NCI-H1092 treated with DMSO at 0.1 percent for 48 hours (cell line): Measurements from ENCODE around the gene CADM1.
"Not testable (repeated sequence)": the region's sequence is repeated elsewhere in the genome, so short reads cannot be mapped to it uniquely, and the experiment has no call there.

Source experiments
- DNase-seq: peaks from one replicate; lab custom pipeline; 2025; lab: John Stamatoyannopoulos, UW

CADM1 gene

GRCh38 chr11:115476463-115477286 lies 27.5 kb downstream of the CADM1 start:
- peak; percentile 51 for DNase-seq

- no peak for DNase-seq
These were observed 28.7 kb downstream of the CADM1 start for GRCh38 chr11:115475564-115475963.

- DNase-seq: not testable (repeated sequence)
These were observed 29.9 kb downstream of the CADM1 start for GRCh38 chr11:115474306-115474705.

- DNase-seq: no peak
These were observed 31.0 kb downstream of the CADM1 start for GRCh38 chr11:115473167-115473566.

GRCh38 chr11:115471367-115471766 lies 32.8 kb downstream of the CADM1 start:
- no peak for DNase-seq

- no peak for DNase-seq
These were observed 33.3 kb downstream of the CADM1 start for GRCh38 chr11:115470928-115471327.

- DNase-seq: no peak
These were observed 34.9 kb downstream of the CADM1 start for GRCh38 chr11:115469361-115469760.

- DNase-seq: no peak
These were observed 38.1 kb downstream of the CADM1 start for GRCh38 chr11:115466122-115466521.

- DNase-seq: no peak
These were observed 39.9 kb downstream of the CADM1 start for GRCh38 chr11:115464269-115464668.

- DNase-seq: no peak
These were observed 40.6 kb downstream of the CADM1 start for GRCh38 chr11:115463606-115464005.

- no peak for DNase-seq
These were observed 41.5 kb downstream of the CADM1 start for GRCh38 chr11:115462757-115463156.

- DNase-seq: no peak
These were observed 42.1 kb downstream of the CADM1 start for GRCh38 chr11:115462004-115462541.

- no peak for DNase-seq
These were observed 43.7 kb downstream of the CADM1 start for GRCh38 chr11:115460512-115460911.

GRCh38 chr11:115459563-115459962 lies 44.7 kb downstream of the CADM1 start:
- no peak for DNase-seq

- no peak for DNase-seq
These were observed 45.3 kb downstream of the CADM1 start for GRCh38 chr11:115458877-115459276.

- DNase-seq: no peak
These were observed 48.2 kb downstream of the CADM1 start for GRCh38 chr11:115456019-115456418.

- DNase-seq: no peak
These were observed 48.6 kb downstream of the CADM1 start for GRCh38 chr11:115455613-115456012.

GRCh38 chr11:115454525-115454924 lies 49.7 kb downstream of the CADM1 start:
- no peak for DNase-seq

GRCh38 chr11:115453693-115454490 lies 50.3 kb downstream of the CADM1 start:
- no peak for DNase-seq

GRCh38 chr11:115452241-115452640 lies 52.0 kb downstream of the CADM1 start:
- DNase-seq: peak; percentile 38

- no peak for DNase-seq
These were observed 53.7 kb downstream of the CADM1 start for GRCh38 chr11:115450519-115450918.

- no peak for DNase-seq
These were observed 56.8 kb downstream of the CADM1 start for GRCh38 chr11:115447273-115447864.

- DNase-seq: no peak
These were observed 58.0 kb downstream of the CADM1 start for GRCh38 chr11:115446214-115446613.
